Mucosa of stomach (tissue), 1 donor: Measurements from ENCODE around the gene OR8B4.
"Not testable (repeated sequence)": the region's sequence is repeated elsewhere in the genome, so short reads cannot be mapped to it uniquely, and the experiment has no call there.

Source experiments
- H3K27me3 ChIP-seq: one replicate; pipeline ENCODE4 v1.7.0; 2013; ENCODE audit warnings: mild to moderate bottlenecking, low read length; ENCODE audit not compliant: control insufficient read depth, insufficient read depth
- H3K36me3 ChIP-seq: one replicate; pipeline ENCODE4 v1.7.0; 2013; ENCODE audit warnings: low read length; ENCODE audit not compliant: control insufficient read depth, insufficient read depth
- H3K4me1 ChIP-seq: one replicate; pipeline ENCODE4 v1.7.0; 2013; ENCODE audit warnings: mild to moderate bottlenecking, low read length; ENCODE audit not compliant: control insufficient read depth, insufficient read depth
- H3K4me3 ChIP-seq: one replicate; pipeline ENCODE4 v1.7.0; 2013; ENCODE audit warnings: low read length
- H3K9ac ChIP-seq: one replicate; pipeline ENCODE4 v1.7.0; 2013; ENCODE audit warnings: mild to moderate bottlenecking, low read length, moderate library complexity
- H3K9me3 ChIP-seq: one replicate; pipeline ENCODE4 v1.7.0; 2013; ENCODE audit warnings: mild to moderate bottlenecking, low read length, moderate library complexity; ENCODE audit not compliant: control insufficient read depth
- donor health status: Pancreatic carcinoma.

Gene OR8B4

DNA sequence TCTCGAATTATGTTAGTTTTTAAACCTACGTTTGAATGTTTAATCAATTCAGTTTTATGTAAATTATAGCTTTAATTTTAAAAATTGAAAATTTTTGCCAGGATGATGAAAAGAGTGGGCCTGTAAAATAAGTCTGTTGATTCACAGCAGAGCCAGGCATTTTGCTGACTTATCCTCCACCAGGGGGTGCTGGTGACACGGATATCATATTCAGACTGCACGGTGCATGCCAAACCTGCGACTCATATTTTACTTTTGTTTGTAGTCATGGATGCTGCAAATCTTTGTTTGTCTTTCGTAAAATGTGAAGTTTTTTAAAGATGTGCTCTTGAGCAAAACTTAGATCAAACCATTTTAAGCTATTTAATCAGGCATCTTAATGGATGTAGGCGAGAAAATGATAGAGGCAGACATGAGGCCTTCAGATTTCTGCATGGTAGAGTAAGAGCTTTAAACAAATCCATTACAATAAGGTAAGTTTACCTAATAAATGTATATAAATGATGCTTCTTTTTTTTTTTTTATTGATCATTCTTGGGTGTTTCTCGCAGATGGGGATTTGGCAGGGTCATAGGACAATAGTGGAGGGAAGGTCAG is 22.2 kb downstream of the OR8B4 start:
- no peaks in the 10 kb centered on the region for H3K27me3 ChIP-seq

DNA sequence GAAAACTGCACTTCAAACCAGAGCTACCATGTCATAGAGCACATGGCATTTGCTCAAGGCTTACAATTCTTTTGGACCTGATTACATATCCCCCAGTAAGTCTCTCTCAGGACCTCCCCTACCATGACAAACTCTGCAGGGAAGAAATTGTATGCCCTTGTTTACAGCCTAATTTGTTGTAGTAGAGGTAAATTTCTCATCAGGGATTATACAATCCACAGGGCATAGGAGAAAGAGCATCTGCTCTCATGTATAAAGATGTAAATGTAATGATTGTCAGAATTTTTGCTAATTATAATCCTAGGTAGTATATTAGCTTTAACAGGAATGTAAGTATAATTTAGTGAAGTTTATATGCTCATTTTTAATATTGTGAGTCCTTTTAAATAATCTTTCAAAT is 25.7 kb downstream of the OR8B4 start, which contains the start of gene OR8B3:
Gene OR8B3 (minus strand): TSS at position 101 of the 400 bp plus-strand sequence. CDS start 1,673 bp downstream, outside the sequence.
- H3K9me3 ChIP-seq: no peaks in the 10 kb centered on the region
- H3K36me3 ChIP-seq: no peaks in the 10 kb centered on the region
- H3K4me1 ChIP-seq: no peaks in the 10 kb centered on the region
- no peak within 1 kb of the TSS for H3K4me3 ChIP-seq
- no peak within 1 kb of the TSS for H3K9ac ChIP-seq
- H3K27me3 ChIP-seq: no peaks in the 10 kb centered on the region

More for the DNA sequence above, 22.2 kb downstream of the OR8B4 start:
- no peaks in the 10 kb centered on the region for H3K9me3 ChIP-seq
- H3K4me3 ChIP-seq: no peak overlapping the region
- H3K4me1 ChIP-seq: no peaks in the 10 kb centered on the region
- no peaks in the 10 kb centered on the region for H3K36me3 ChIP-seq
- H3K9ac ChIP-seq: no peak overlapping the region

DNA sequence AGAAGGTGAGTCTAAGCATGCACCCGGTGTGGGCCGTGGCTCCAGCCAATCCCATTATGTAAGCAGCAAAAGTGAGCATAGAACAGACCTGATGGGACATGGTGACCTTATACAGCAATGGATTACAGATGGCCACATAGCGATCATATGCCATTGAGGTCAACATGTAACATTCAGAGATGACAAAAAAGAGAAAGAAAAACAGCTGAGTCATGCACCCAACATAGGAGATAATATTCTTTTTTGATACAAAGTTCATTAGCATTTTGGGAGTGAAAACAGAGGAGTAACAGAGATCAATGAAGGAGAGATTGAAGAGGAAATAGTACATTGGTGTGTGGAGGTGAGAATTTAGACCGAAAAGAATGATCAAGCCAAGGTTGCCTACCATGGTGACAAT is 27.8 kb downstream of the OR8B4 start:
- H3K36me3 ChIP-seq, H3K9me3 ChIP-seq, H3K27me3 ChIP-seq, H3K9ac ChIP-seq, H3K4me3 ChIP-seq, H3K4me1 ChIP-seq: not testable (repeated sequence)

DNA sequence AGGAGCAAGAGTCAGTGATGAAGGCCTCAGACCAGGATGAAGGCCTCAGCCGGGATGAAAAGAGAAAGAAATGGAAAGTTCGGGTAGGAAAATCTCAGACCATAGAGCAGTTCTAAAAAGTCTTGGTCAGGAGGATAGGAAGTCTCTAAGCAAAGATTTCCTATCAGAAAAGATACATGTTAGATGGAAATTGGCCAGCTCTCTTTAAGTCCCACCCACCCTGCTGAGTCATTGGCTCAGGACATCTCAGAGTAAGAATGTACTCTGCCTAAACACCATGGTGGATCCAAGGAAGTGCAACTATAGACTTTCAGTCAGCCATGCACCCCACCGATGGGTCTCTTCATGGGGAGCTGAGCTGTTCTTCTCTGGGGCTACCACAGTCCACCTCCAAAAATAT is 30.3 kb downstream of the OR8B4 start:
- no peak overlapping the region for H3K4me3 ChIP-seq
- no peaks in the 10 kb centered on the region for H3K4me1 ChIP-seq
- H3K36me3 ChIP-seq: no peaks in the 10 kb centered on the region
- H3K27me3 ChIP-seq: no peaks in the 10 kb centered on the region
- no peaks in the 10 kb centered on the region for H3K9me3 ChIP-seq
- H3K9ac ChIP-seq: no peak overlapping the region

DNA sequence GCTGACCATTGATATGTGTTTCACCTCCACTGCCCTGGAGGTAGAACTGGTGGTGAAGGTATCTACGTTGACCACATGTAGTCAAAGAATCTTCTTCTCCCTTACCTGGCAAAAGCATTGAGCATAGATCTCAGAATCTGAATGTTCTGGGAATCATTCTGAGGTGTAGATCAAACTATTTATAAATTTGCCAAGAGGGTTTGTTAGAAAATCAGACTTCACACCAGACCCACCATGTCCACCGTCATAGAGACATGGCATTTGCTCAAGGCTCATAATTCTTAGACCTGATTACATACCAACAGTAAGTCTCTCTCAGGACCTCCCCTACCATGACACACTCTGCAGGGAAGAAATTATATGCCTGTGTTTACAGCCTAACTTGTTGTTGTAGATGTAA is 40.3 kb downstream of the OR8B4 start, which contains the start of gene OR8B2:
Gene OR8B2 (minus strand): TSS at position 101 of the 400 bp plus-strand sequence. CDS start 1,156 bp downstream, outside the sequence.
- H3K9ac ChIP-seq: no peak within 1 kb of the TSS
- H3K4me3 ChIP-seq: no peak within 1 kb of the TSS
- no peaks in the 10 kb centered on the region for H3K4me1 ChIP-seq
- H3K36me3 ChIP-seq: no peaks in the 10 kb centered on the region
- H3K9me3 ChIP-seq: no peaks in the 10 kb centered on the region
- H3K27me3 ChIP-seq: no peaks in the 10 kb centered on the region

DNA sequence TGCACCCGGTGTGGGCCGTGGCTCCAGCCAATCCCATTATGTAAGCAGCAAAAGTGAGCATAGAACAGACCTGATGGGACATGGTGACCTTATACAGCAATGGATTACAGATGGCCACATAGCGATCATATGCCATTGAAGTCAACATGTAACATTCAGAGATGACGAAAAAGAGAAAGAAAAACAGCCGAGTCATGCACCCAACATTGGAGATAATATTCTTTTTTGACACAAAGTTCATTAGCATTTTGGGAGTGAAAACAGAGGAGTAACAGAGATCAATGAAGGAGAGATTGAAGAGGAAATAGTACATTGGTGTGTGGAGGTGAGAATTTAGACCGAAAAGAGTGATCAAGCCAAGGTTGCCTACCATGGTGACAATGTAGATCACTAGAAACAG is 41.8 kb downstream of the OR8B4 start:
- H3K36me3 ChIP-seq, H3K9me3 ChIP-seq, H3K9ac ChIP-seq, H3K4me3 ChIP-seq, H3K27me3 ChIP-seq, H3K4me1 ChIP-seq: not testable (repeated sequence)

DNA sequence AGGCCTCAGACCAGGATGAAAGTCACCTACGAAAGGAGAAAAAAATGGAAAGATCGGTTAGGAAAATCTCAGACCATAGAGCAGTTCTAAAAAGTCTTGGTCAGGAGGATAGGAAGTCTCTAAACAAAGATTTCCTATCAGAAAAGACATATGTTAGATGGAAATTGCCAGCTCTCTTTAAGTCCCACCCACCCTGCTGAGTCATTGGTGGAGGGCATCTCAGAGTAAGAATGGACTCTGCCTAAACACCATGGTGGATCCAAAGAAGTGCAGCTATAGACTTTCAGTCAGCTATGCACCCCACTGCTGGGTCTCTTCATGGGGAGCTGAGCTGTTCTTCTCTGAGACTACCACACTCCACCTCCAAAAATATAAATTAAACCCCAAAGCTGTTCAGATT is 44.1 kb downstream of the OR8B4 start:
- Histone ChIP-seq H3K27me3 (no peaks in the 10 kb centered on the region), H3K4me3 (no peak overlapping the region), H3K9ac (no peak overlapping the region), H3K9me3 (no peaks in the 10 kb centered on the region), H3K36me3 (no peaks in the 10 kb centered on the region), H3K4me1 (no peaks in the 10 kb centered on the region)

DNA sequence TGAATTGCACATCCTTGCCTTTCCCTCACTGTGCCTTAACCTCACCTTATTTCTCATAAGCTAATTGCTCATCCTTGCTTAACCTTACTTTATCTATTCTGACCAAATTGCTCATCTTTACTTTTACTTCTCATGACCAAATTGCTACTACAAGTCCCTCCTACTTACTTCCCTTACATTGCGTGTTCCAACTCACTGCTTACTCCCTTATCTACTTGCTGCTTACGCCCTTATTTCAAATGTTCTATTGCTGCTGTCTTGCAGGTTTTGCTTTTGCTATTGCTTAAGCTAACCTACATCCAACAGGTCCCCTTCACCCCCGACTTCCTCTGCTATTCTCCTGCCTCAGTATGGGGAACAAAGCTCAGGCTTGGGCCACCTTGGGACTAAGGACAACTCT is 48.4 kb downstream of the OR8B4 start:
- no peak overlapping the region for H3K9ac ChIP-seq
- H3K27me3 ChIP-seq: no peaks in the 10 kb centered on the region
- no peak overlapping the region for H3K4me3 ChIP-seq

More for the DNA sequence above, 48.4 kb downstream of the OR8B4 start:
- Histone ChIP-seq H3K36me3 (no peaks in the 10 kb centered on the region), H3K4me1 (no peaks in the 10 kb centered on the region), H3K9me3 (no peaks in the 10 kb centered on the region)
